IPS-18c (cell line): Measurements from ENCODE around the gene HIP1.
"Not testable (repeated sequence)": the region's sequence is repeated elsewhere in the genome, so short reads cannot be mapped to it uniquely, and the experiment has no call there.

ENCODE experiments used
- H3K4me3 ChIP-seq: 2 replicates; pipeline ENCODE4 v1.7.0; 2013; ENCODE audit warnings: low read depth, mild to moderate bottlenecking, low read length, moderate library complexity; ENCODE audit not compliant: insufficient read depth
- H3K9me3 ChIP-seq: one replicate; pipeline ENCODE4 v1.6.1; 2013; ENCODE audit warnings: mild to moderate bottlenecking, low read length, moderate library complexity; ENCODE audit not compliant: control insufficient read depth, insufficient read depth

HIP1 gene

GRCh38 chr7:75743455-75743859, 4.7 kb upstream of the HIP1 start:
- H3K9me3 ChIP-seq: no peaks in the 10 kb centered on the region
- no peak overlapping the region for H3K4me3 ChIP-seq

- Histone ChIP-seq H3K4me3 (no peak overlapping the region), H3K9me3 (no peaks in the 10 kb centered on the region)
Measured at GRCh38 chr7:75740846-75741497, 2.2 kb upstream of the HIP1 start.

GRCh38 chr7:75739796-75740672, 1.3 kb upstream of the HIP1 start:
- no peaks in the 10 kb centered on the region for H3K9me3 ChIP-seq
- H3K4me3 ChIP-seq: peak overlapping the region; percentile 78

GRCh38 chr7:75738975-75739795, 444 bp upstream of the HIP1 start:
- no peaks in the 10 kb centered on the region for H3K9me3 ChIP-seq
- peak overlapping the region; percentile 95 for H3K4me3 ChIP-seq

- Histone ChIP-seq H3K9me3 (no peaks in the 10 kb centered on the region), H3K4me3 (peak overlapping the region; percentile 95)
Measured at GRCh38 chr7:75737856-75738603, 711 bp downstream of the HIP1 start.

GRCh38 chr7:75735581-75736350, 3.0 kb downstream of the HIP1 start:
- Histone ChIP-seq H3K4me3 (no peak overlapping the region), H3K9me3 (no peaks in the 10 kb centered on the region)

- Histone ChIP-seq H3K9me3 (no peaks in the 10 kb centered on the region), H3K4me3 (no peak overlapping the region)
Measured at GRCh38 chr7:75734586-75735458, 3.9 kb downstream of the HIP1 start.

- H3K4me3 ChIP-seq: no peak overlapping the region
Measured at GRCh38 chr7:75732764-75733630, 5.7 kb downstream of the HIP1 start.

GRCh38 chr7:75732016-75732521, 6.7 kb downstream of the HIP1 start:
- H3K4me3 ChIP-seq: no peak overlapping the region
- no peaks in the 10 kb centered on the region for H3K9me3 ChIP-seq

More at GRCh38 chr7:75732764-75733630, 5.7 kb downstream of the HIP1 start:
- no peaks in the 10 kb centered on the region for H3K9me3 ChIP-seq

GRCh38 chr7:75729851-75730274, 8.9 kb downstream of the HIP1 start:
- Histone ChIP-seq H3K4me3 (no peak overlapping the region), H3K9me3 (no peaks in the 10 kb centered on the region)

GRCh38 chr7:75727881-75728593, 10.7 kb downstream of the HIP1 start:
- H3K9me3 ChIP-seq: no peaks in the 10 kb centered on the region
- H3K4me3 ChIP-seq: no peak overlapping the region

GRCh38 chr7:75727351-75727750, 11.4 kb downstream of the HIP1 start:
- H3K9me3 ChIP-seq, H3K4me3 ChIP-seq: not testable (repeated sequence)

- H3K9me3 ChIP-seq: peaks cover 2% of the 10 kb centered on the region
- H3K4me3 ChIP-seq: no peak overlapping the region
Measured at GRCh38 chr7:75725306-75725705, 13.4 kb downstream of the HIP1 start.

- Histone ChIP-seq H3K4me3 (no peak overlapping the region), H3K9me3 (peaks cover 2% of the 10 kb centered on the region)
Measured at GRCh38 chr7:75723444-75723843, 15.3 kb downstream of the HIP1 start.
